AG10803 (cell line): ENCODE results near the gene ALPK3.
A peak's percentile ranks its signal among the peaks of the same experiment; 100 is the strongest.

ENCODE experiments used
- DNase-seq: peaks from one replicate; pipeline ENCODE4 v3.0.0; 2010; ENCODE audit warnings: low read depth
- H3K4me3 ChIP-seq: 2 replicates; pipeline ENCODE4 v1.5.1; 2011; ENCODE audit warnings: mild to moderate bottlenecking, low read length, control low read depth
- CTCF ChIP-seq: conservative IDR thresholded peaks from 2 replicates; pipeline ENCODE4 v1.5.1; 2011; ENCODE audit warnings: mild to moderate bottlenecking, low read length, control low read depth, inconsistent platforms

Gene ALPK3

GRCh38 chr15:84914909-84915605 lies 97.9 kb downstream of the ALPK3 start:
- TF ChIP-seq CTCF: no peak
- peak; percentile 85 for DNase-seq
- no peak overlapping the region for H3K4me3 ChIP-seq

GRCh38 chr15:84915606-84915958 lies 98.4 kb downstream of the ALPK3 start:
- no peak for DNase-seq
- no peak overlapping the region for H3K4me3 ChIP-seq
- no peak for TF ChIP-seq CTCF

DNA sequence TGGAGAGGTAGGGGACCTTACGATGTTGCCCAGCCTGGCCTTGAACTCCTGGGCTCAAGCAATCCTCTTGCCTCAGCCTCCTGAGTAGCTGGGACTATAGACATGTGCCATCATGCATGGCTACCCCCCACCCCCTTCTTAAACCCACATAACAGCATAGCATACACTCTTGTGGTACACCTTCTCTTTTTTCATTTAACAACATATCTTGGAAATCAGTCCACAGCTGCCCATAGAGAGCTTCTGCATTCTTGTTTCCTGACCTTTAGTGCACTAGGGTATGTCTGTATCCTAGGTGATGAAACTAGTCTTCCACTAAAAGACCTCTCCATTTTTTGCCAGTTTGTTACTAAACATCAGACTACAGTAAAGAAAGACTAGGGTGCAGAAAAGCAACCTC lies 100.3 kb downstream of the ALPK3 start:
- TF ChIP-seq CTCF: no peak
- DNase-seq: no peak
- H3K4me3 ChIP-seq: no peak overlapping the region

GRCh38 chr15:84919106-84919667 lies 102.0 kb downstream of the ALPK3 start:
- DNase-seq: no peak
- TF ChIP-seq CTCF: no peak
- H3K4me3 ChIP-seq: no peak overlapping the region

- no peak overlapping the region for H3K4me3 ChIP-seq
- no peak for TF ChIP-seq CTCF
- DNase-seq: peak; percentile 55
Measured at GRCh38 chr15:84921121-84921520, 104.0 kb downstream of the ALPK3 start.

- no peak for TF ChIP-seq CTCF
- DNase-seq: no peak
- H3K4me3 ChIP-seq: no peak overlapping the region
Measured at GRCh38 chr15:84922530-84922929, 105.4 kb downstream of the ALPK3 start.
